GM19452 (cell line): ENCODE measurements around the gene GCAT.

ENCODE experiments used
- ATAC-seq: cut with Tn5 transposase; IDR thresholded peaks from one replicate; pipeline ENCODE4 v1.9.1; 2021; ENCODE audit not compliant: unreplicated experiment

Gene GCAT

GRCh38 chr22:37807410-37808293 lies at the start of gene GCAT:
Gene GCAT, plus strand, starts transcription at chr22:37807934. Its CDS starts 34 bp downstream, at chr22:37807968.
- peak; percentile 85 for ATAC-seq

- ATAC-seq, result no peak
Measured at GRCh38 chr22:37758694-37759093, 49.0 kb upstream of the GCAT start.

- no peak for ATAC-seq
Measured at GRCh38 chr22:37759281-37759680, 48.5 kb upstream of the GCAT start.

GRCh38 chr22:37760152-37760551 lies 47.6 kb upstream of the GCAT start:
- no peak for ATAC-seq

- ATAC-seq, result no peak
Measured at GRCh38 chr22:37762389-37762836, 45.3 kb upstream of the GCAT start.

- no peak for ATAC-seq
Measured at GRCh38 chr22:37763012-37763411, 44.7 kb upstream of the GCAT start.

GRCh38 chr22:37763652-37764051 lies 44.1 kb upstream of the GCAT start:
- ATAC-seq, result no peak

GRCh38 chr22:37764622-37765021 lies 43.1 kb upstream of the GCAT start:
- ATAC-seq, result no peak

GRCh38 chr22:37765498-37765897 lies 42.2 kb upstream of the GCAT start:
- no peak for ATAC-seq

- ATAC-seq, result no peak
Measured at GRCh38 chr22:37765953-37766576, 41.7 kb upstream of the GCAT start.

- no peak for ATAC-seq
Measured at GRCh38 chr22:37768273-37768672, 39.5 kb upstream of the GCAT start.

GRCh38 chr22:37769056-37769455 lies 38.7 kb upstream of the GCAT start:
- no peak for ATAC-seq

- ATAC-seq, result no peak
Measured at GRCh38 chr22:37771081-37771480, 36.7 kb upstream of the GCAT start.

- no peak for ATAC-seq
Measured at GRCh38 chr22:37771702-37772427, 35.9 kb upstream of the GCAT start.

- ATAC-seq, result no peak
Measured at GRCh38 chr22:37774728-37775127, 33.0 kb upstream of the GCAT start.

- ATAC-seq, result no peak
Measured at GRCh38 chr22:37775785-37776638, 31.7 kb upstream of the GCAT start.

- ATAC-seq, result no peak
Measured at GRCh38 chr22:37776639-37777005, 31.1 kb upstream of the GCAT start.

GRCh38 chr22:37777122-37777687 lies 30.5 kb upstream of the GCAT start:
- peak; percentile 76 for ATAC-seq

- ATAC-seq, result no peak
Measured at GRCh38 chr22:37778370-37779009, 29.2 kb upstream of the GCAT start.
